Breast epithelium (tissue), 4 donors: Measurements from ENCODE around the gene ATP5MK. TPM values are rescaled to one million over a fixed set of nuclear protein-coding genes. Genes with fewer than 3 reads are reported as not detected.

Source experiments
- DNase-seq, 2 donors: peaks; one replicate each; pipeline ENCODE4 v3.0.0-alpha.2; 2019; ENCODE audit warnings: low spot score in 2 of 2
- H3K27ac ChIP-seq, 2 donors: fragments of 200-600 bp; sonication (generic) in 1 of 2; one replicate each; pipeline ENCODE4 v1.5.1; 2016 to 2019; ENCODE audit warnings: mild to moderate bottlenecking in 1 of 2
- H3K27me3 ChIP-seq, 2 donors: fragments of 200-600 bp; sonication (generic) in 1 of 2; one replicate each; pipeline versions ENCODE4 v1.5.1 to v1.6.0; 2017 to 2019; ENCODE audit warnings: control low read depth in 1 of 2, mild to moderate bottlenecking in 1 of 2
- H3K36me3 ChIP-seq: fragments of 200-600 bp; one replicate; pipeline ENCODE4 v1.5.1; 2019
- H3K4me1 ChIP-seq, 2 donors: fragments of 200-600 bp; sonication (generic); one replicate each; pipeline ENCODE4 v1.5.1; 2016 to 2019; ENCODE audit warnings: control low read depth in 1 of 2
- H3K4me3 ChIP-seq, 3 donors: fragments of 200-600 bp; sonication (generic); 1 replicate in 2 of 3; 2 replicates in 1 of 3; pipeline ENCODE4 v1.5.1; 2016 to 2019; ENCODE audit warnings: mild to moderate bottlenecking in 3 of 3, moderate library complexity in 2 of 3
- H3K9me3 ChIP-seq, 2 donors: fragments of 200-600 bp; sonication (generic) in 1 of 2; one replicate each; pipeline ENCODE4 v1.5.1; 2016 to 2019; ENCODE audit warnings: control low read depth in 1 of 2
- POLR2A ChIP-seq: fragments of 450-650 bp; IDR thresholded peaks from one replicate; pipeline ENCODE4 v1.6.1; 2016; ENCODE audit warnings: antibody characterized with exemption, mild to moderate bottlenecking, moderate library complexity
- POLR2AphosphoS5 ChIP-seq, 3 donors: sonication (generic); formaldehyde crosslinking; IDR thresholded peaks; one replicate each; pipeline ENCODE4 v1.6.1; 2017; ENCODE audit warnings: antibody characterized with exemption in 3 of 3
- intact Hi-C: fragments of 100-400 bp; cut with DNase I; formaldehyde crosslinking; loops from one replicate; pipeline ENCODE4 v1.15.1; 2023; ENCODE audit warnings: low total_unique reads
- total RNA-seq, 3 donors: library from RNA; depleted of rRNA; stranded (reverse); fragments of >200 nt; gene quantifications; one replicate each; pipeline ENCODE4 v1.1.0, GENCODE V29; 2016
- TF ChIP-seq, protein P1 (sequence below), 3 donors: fragments of 450-650 bp; IDR thresholded peaks; one replicate each; pipeline ENCODE4 v1.5.1; 2016 to 2017; ENCODE audit warnings: antibody characterized with exemption in 3 of 3, mild to moderate bottlenecking in 3 of 3, moderate library complexity in 3 of 3

Gene ATP5MK
- total RNA-seq, 3 donors from 2014 or later, result 173 to 204 (median 189) TPM

DNA sequence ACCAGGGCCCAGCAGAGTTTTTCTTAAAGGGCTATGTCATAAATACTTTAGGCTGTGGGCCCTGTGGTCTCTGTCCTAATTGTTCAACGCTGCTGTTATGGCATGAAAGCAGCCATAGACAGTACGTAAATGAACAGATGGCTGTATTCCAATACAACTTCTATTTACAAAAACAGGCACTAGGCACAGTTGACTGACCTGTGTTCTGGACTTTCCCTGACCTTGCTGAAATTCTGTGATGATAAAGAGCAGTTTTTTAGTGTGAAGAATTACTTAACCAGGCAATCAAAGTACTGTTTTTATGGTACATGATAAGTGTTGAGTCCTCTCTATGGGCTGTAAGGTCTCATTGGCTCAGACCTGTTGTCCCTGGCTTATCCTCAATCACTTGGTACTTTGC lies 17.3 kb upstream of the ATP5MK start:
- H3K4me1 ChIP-seq, result no peaks in the 10 kb centered on the region
- peaks cover 19% of the 10 kb centered on the region for H3K36me3 ChIP-seq
- no peak for TF ChIP-seq POLR2A
- TF ChIP-seq POLR2AphosphoS5 (IDR thresholded peaks at IDR 0.05), result no peak
- TF ChIP-seq, protein P1, sequence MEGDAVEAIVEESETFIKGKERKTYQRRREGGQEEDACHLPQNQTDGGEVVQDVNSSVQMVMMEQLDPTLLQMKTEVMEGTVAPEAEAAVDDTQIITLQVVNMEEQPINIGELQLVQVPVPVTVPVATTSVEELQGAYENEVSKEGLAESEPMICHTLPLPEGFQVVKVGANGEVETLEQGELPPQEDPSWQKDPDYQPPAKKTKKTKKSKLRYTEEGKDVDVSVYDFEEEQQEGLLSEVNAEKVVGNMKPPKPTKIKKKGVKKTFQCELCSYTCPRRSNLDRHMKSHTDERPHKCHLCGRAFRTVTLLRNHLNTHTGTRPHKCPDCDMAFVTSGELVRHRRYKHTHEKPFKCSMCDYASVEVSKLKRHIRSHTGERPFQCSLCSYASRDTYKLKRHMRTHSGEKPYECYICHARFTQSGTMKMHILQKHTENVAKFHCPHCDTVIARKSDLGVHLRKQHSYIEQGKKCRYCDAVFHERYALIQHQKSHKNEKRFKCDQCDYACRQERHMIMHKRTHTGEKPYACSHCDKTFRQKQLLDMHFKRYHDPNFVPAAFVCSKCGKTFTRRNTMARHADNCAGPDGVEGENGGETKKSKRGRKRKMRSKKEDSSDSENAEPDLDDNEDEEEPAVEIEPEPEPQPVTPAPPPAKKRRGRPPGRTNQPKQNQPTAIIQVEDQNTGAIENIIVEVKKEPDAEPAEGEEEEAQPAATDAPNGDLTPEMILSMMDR (IDR thresholded peaks at IDR 0.05), result no peak
- intact Hi-C loops, result no loop called here
- H3K27ac ChIP-seq, result no peak overlapping the region
- no peak overlapping the region for H3K4me3 ChIP-seq
- no peak for DNase-seq
- no peaks in the 10 kb centered on the region for H3K9me3 ChIP-seq
- H3K27me3 ChIP-seq, result no peaks in the 10 kb centered on the region

DNA sequence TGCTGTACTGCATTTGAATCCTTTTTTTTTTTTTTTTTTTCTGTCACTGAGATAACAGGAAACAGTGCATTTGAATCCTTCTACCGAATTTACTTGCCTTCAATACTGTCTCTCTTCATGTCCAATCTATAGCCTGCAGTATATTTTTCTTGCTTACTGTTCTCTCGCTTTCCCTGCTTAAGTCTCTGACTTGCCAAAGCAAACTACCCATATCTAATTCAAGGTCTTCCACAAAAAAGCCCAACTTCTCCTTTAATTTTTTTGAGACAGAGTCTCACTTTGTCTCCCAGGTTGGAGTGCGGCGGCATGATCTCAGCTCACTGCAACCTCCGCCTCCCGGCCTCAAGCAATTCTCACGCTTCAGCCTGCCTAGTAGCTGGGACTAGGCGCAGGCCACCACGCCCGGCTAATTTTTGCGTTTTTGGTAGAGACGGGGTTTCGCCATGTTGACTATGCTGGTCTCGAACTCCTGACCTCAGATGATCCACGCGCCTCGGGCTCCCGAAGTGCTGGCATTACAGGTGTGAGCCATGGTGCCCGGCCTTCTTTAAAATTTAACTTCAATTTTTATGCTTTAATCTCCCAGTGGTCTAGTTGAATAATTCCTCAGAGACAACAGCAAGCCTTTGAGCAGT lies 1.0 kb upstream of the ATP5MK start:
- intact Hi-C loops, result no loop called here
- no peak overlapping the region for H3K27ac ChIP-seq
- no peaks in the 10 kb centered on the region for H3K9me3 ChIP-seq
- TF ChIP-seq POLR2A (no peak), POLR2AphosphoS5 (IDR thresholded peaks at IDR 0.05) (no peak)
- TF ChIP-seq, protein P1 (IDR thresholded peaks at IDR 0.05), result no peak
- H3K4me3 ChIP-seq, result peak overlapping the region; percentile 81 to 98 (median 94)
- no peaks in the 10 kb centered on the region for H3K36me3 ChIP-seq
- no peak for DNase-seq
- no peaks in the 10 kb centered on the region for H3K27me3 ChIP-seq
- peaks cover 5 to 9% of the 10 kb centered on the region in 2 donors for H3K4me1 ChIP-seq

DNA sequence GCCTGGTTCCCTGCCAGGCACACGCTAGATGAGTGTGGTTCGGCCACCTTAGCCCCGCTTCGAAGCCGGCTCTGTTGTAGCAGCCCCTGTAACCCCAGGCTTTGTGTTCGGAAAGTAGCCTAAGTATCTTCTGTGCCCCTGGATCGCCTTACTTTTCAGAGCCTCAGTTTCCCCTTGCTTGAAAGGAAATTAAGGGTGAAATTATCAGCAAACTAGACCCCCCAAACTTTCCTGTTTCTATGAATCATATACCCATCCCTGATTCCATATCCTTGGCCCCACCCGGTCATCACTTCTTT lies 463 bp upstream of the ATP5MK start:
- TF ChIP-seq POLR2AphosphoS5 (IDR thresholded peaks at IDR 0.05), result no peak
- no peak for TF ChIP-seq POLR2A
- TF ChIP-seq, protein P1 (IDR thresholded peaks at IDR 0.05), result no peak
- intact Hi-C loops, result no loop called here
- H3K9me3 ChIP-seq, result no peaks in the 10 kb centered on the region

DNA sequence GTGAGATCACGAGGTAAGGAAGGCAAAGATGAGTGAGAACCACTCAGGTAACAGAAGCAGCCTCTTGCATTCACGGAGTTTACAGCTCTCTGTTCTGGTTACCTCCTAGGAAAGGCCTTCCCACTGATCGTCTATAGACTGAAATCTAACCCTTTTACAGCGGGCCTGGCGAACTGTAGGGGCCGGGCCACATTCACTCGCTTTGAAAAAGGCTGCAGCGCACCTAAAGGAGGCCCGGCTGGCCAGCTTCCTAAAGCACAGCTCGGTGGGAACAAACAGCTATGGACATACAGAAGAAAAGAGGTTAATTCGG lies 565 bp downstream of the ATP5MK start:
- Histone ChIP-seq H3K27ac (peak overlapping the region; percentile 84 to 87), H3K4me1 (peaks cover 5 to 9% of the 10 kb centered on the region in 2 donors), H3K36me3 (no peaks in the 10 kb centered on the region), H3K9me3 (no peaks in the 10 kb centered on the region), H3K27me3 (no peaks in the 10 kb centered on the region), H3K4me3 (peak overlapping the region; percentile 81 to 98 (median 94))
- intact Hi-C loops, result no loop called here
- DNase-seq, result no peak
- no peak for TF ChIP-seq POLR2A
- TF ChIP-seq, protein P1 (IDR thresholded peaks at IDR 0.05), result no peak
- no peak for TF ChIP-seq POLR2AphosphoS5 (IDR thresholded peaks at IDR 0.05)

More for the DNA sequence above, 463 bp upstream of the ATP5MK start:
- no peaks in the 10 kb centered on the region for H3K27me3 ChIP-seq
- H3K4me3 ChIP-seq, result peak overlapping the region; percentile 81 to 98 (median 94)
- DNase-seq, result no peak
- H3K36me3 ChIP-seq, result no peaks in the 10 kb centered on the region
- H3K4me1 ChIP-seq, result peaks cover 5 to 9% of the 10 kb centered on the region in 2 donors
- peak overlapping the region; percentile 68 to 87 for H3K27ac ChIP-seq

DNA sequence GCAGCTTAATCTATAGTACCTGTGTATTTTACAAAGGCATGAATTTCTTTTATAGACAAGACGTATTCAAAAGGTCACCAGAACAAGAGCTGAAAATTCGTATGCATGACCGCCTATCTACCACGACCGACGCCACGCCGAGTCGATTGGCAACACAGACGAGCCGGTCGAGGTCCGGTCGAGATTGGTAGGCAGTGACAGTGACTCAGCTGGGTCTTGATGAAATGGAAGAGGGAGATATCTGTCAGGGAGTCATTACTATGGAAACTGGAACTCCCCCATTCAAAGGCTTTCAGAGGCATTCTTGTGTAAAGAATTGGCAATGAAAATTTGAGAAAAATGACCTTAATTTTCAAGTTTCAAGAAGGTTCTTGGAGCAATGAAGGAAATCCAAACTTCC lies 2.1 kb downstream of the ATP5MK start:
- H3K27me3 ChIP-seq, result no peaks in the 10 kb centered on the region
- H3K9me3 ChIP-seq, result no peaks in the 10 kb centered on the region
- no peak overlapping the region for H3K4me3 ChIP-seq
- TF ChIP-seq POLR2AphosphoS5 (IDR thresholded peaks at IDR 0.05) (no peak), POLR2A (no peak)
- TF ChIP-seq, protein P1 (IDR thresholded peaks at IDR 0.05), result no peak
- H3K36me3 ChIP-seq, result no peaks in the 10 kb centered on the region
- H3K27ac ChIP-seq, result no peak overlapping the region
- peaks cover 5 to 9% of the 10 kb centered on the region in 2 donors for H3K4me1 ChIP-seq
- intact Hi-C loops, result no loop called here
- DNase-seq, result no peak
